Stimulated activated CD8-positive, alpha-beta memory T cell treated with anti-CD3 and anti-CD28 coated beads, Interleukin-15, amount 100 ng/mL, for 48 hours (primary cell): ENCODE measurements around the gene CHST15.

ENCODE experiments used
- DNase-seq, 2 donors: peaks; one replicate each; pipeline ENCODE4 v3.0.0-alpha.2; 2020; ENCODE audit warnings: low read depth in 2 of 2

CHST15 gene

GRCh38 chr10:123965973-123966895 is 127.2 kb downstream of the CHST15 start:
- no peak for DNase-seq

- no peak for DNase-seq
Measured at GRCh38 chr10:123964953-123965352, 128.4 kb downstream of the CHST15 start.

GRCh38 chr10:123962756-123963530 is 130.5 kb downstream of the CHST15 start:
- no peak for DNase-seq

GRCh38 chr10:123958241-123958640 is 135.2 kb downstream of the CHST15 start:
- DNase-seq: no peak
